ENCODE data around the gene PRELP. TPM values are rescaled to one million over a fixed set of nuclear protein-coding genes. Genes with fewer than 3 reads are reported as not detected.
"Not testable (repeated sequence)": the region's sequence is repeated elsewhere in the genome, so short reads cannot be mapped to it uniquely, and the experiment has no call there.

Gene PRELP
- total and polyA plus RNA-seq, 2 donors (not counting 3 experiments of a cell fraction or from before 2014, with no cell fraction given) = 0.01 TPM; not detected in 1

GRCh38 chr1:203517426-203518110 lies 42.0 kb downstream of the PRELP start:
- dilution Hi-C loops (cut with MboI; ENCODE audit: extremely low pct_ligation_motif_present, low sequenced_read_pairs) (no loop called here), intact Hi-C loops (cut with micrococcal nuclease) (no loop called here)
- Histone ChIP-seq H3K4me3 (replicated peaks in 1 of 3; ENCODE audit: insufficient read depth in 1 of 3, low read depth in 1 of 3, low read length in 3 of 3) (no peak overlapping the region), H3K4me2 (ENCODE audit: insufficient read depth, low read length) (no peak overlapping the region), H3K9me1 (replicated peaks; ENCODE audit: control insufficient read depth, extremely low read depth, insufficient read depth, low read length) (no peaks in the 10 kb centered on the region), H3K27me3 (ENCODE audit: control insufficient read depth in 2 of 2, insufficient read depth in 2 of 2, low read length in 2 of 2) (no peaks in the 10 kb centered on the region), H4K20me1 (replicated peaks; ENCODE audit: control insufficient read depth, extremely low read depth, insufficient read depth, low read length) (no peaks in the 10 kb centered on the region), H3K9me3 (replicated peaks; ENCODE audit: control insufficient read depth, insufficient read depth, low read length) (no peaks in the 10 kb centered on the region), H3K79me2 (ENCODE audit: control insufficient read depth, insufficient read depth, low read length) (no peaks in the 10 kb centered on the region), H2AFZ (ENCODE audit: low read depth, low read length) (no peak overlapping the region), H3K9ac (replicated peaks; ENCODE audit: extremely low read depth, insufficient read depth, low read length) (no peak overlapping the region), H3K27ac (ENCODE audit: insufficient read depth, low read depth, low read length) (no peak overlapping the region), H3K36me3 (ENCODE audit: control insufficient read depth in 2 of 2, extremely low read depth in 1 of 2, insufficient read depth in 2 of 2, low read length in 2 of 2) (no peaks in the 10 kb centered on the region), H3K4me1 (ENCODE audit: control insufficient read depth, extremely low read depth, insufficient read depth, low read length) (peaks cover 26% of the 10 kb centered on the region)
- CTCF ChIA-PET = interaction anchor here (0.8 to 1.8 kb wide), 4 partner anchors 9 to 184 kb away, joined by 3 to 8 read pairs (median 4); no protein-coding TSS in a partner anchor
- POLR2A ChIA-PET = no interaction called here
- DNase-seq (ENCODE audit: low read depth, low spot score) = no peak
- no TSS peak for BruUV-seq (replicated peaks)
- no peak for TF ChIP-seq POLR2AphosphoS5 (IDR thresholded peaks at IDR 0.05; ENCODE audit: insufficient read depth, low read depth, low read length)
- TF ChIP-seq MYC (IDR thresholded peaks at IDR 0.05; ENCODE audit: low read depth, low read length) = no peak
- no peak for TF ChIP-seq EZH2 (IDR thresholded peaks at IDR 0.05; ENCODE audit: borderline replicate concordance, low read depth, low read length, severe bottlenecking)
- no peak for TF ChIP-seq JUN (IDR thresholded peaks at IDR 0.05; ENCODE audit: borderline replicate concordance, insufficient read depth, insufficient read length, low read depth)
- TF ChIP-seq POLR2A (IDR thresholded peaks at IDR 0.05; ENCODE audit: low read depth, low read length) = no peak
- no peak for TF ChIP-seq MAX (IDR thresholded peaks at IDR 0.05; ENCODE audit: insufficient read depth, insufficient read length)
- TF ChIP-seq FOS (IDR thresholded peaks at IDR 0.05; ENCODE audit: borderline replicate concordance, insufficient read depth, low read length) = no peak
- no peak for TF ChIP-seq CTCF (IDR thresholded peaks at IDR 0.05; ENCODE audit: extremely low read depth in 1 of 2, insufficient read depth in 1 of 2, low read depth in 1 of 2, low read length in 2 of 2)
- no peak for TF ChIP-seq GATA2 (IDR thresholded peaks at IDR 0.05; ENCODE audit: insufficient read depth, insufficient read length, low read depth, low read length)
- no peak for FAIRE-seq

GRCh38 chr1:203518139-203518538 lies 42.5 kb downstream of the PRELP start:
- H3K9me3 ChIP-seq (replicated peaks; ENCODE audit: control insufficient read depth, insufficient read depth, low read length); H3K4me2 ChIP-seq (ENCODE audit: insufficient read depth, low read length); H3K27me3 ChIP-seq (ENCODE audit: control insufficient read depth in 2 of 2, insufficient read depth in 2 of 2, low read length in 2 of 2); H3K36me3 ChIP-seq (ENCODE audit: control insufficient read depth in 2 of 2, extremely low read depth in 1 of 2, insufficient read depth in 2 of 2, low read length in 2 of 2); H3K4me3 ChIP-seq (replicated peaks in 1 of 3; ENCODE audit: insufficient read depth in 1 of 3, low read depth in 1 of 3, low read length in 3 of 3); H3K9me1 ChIP-seq (replicated peaks; ENCODE audit: control insufficient read depth, extremely low read depth, insufficient read depth, low read length); H4K20me1 ChIP-seq (replicated peaks; ENCODE audit: control insufficient read depth, extremely low read depth, insufficient read depth, low read length); H3K27ac ChIP-seq (ENCODE audit: insufficient read depth, low read depth, low read length); H3K79me2 ChIP-seq (ENCODE audit: control insufficient read depth, insufficient read depth, low read length); dilution Hi-C loops (cut with MboI; ENCODE audit: extremely low pct_ligation_motif_present, low sequenced_read_pairs); FAIRE-seq; H2AFZ ChIP-seq (ENCODE audit: low read depth, low read length); BruUV-seq (replicated peaks); H3K9ac ChIP-seq (replicated peaks; ENCODE audit: extremely low read depth, insufficient read depth, low read length); POLR2A ChIA-PET; DNase-seq (ENCODE audit: low read depth, low spot score); intact Hi-C loops (cut with micrococcal nuclease): not testable (repeated sequence)
- H3K4me1 ChIP-seq (ENCODE audit: control insufficient read depth, extremely low read depth, insufficient read depth, low read length) = peaks cover 20% of the 10 kb centered on the region
- CTCF ChIA-PET = interaction anchor here (1.2 to 1.8 kb wide), 3 partner anchors 8 to 184 kb away, joined by 3 to 8 read pairs (median 4); no protein-coding TSS in a partner anchor

Data from endothelial cell of umbilical vein (primary cell).